NCI-H82 (cell line): ENCODE measurements around the gene MAP3K6.
A peak's percentile ranks its signal among the peaks of the same experiment; 100 is the strongest.

Experiments used
- DNase-seq: peaks from one replicate; lab custom pipeline; 2025; lab: John Stamatoyannopoulos, UW

MAP3K6 gene

GRCh38 chr1:27356619-27357280, 10.0 kb downstream of the MAP3K6 start:
- peak; percentile 38 for DNase-seq

DNA sequence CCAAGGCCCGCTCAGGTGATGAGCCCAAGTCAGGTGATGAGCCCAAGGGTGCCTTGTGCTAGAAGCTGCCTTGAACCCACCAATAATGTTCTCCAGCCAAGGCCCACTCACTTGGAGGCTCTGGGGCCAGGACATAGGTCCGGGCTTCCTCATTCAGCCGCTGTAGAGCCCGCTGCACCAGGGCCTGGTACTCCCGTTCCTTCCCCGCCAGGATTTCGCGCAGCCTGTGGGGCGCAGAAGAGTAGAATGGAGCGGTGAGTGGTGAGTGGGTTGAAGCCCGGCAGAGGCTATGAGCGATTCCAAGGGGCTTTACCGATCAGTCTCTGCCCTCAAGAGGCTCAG, 10.5 kb downstream of the MAP3K6 start:
- DNase-seq, result no peak

- DNase-seq, result no peak
Observed at GRCh38 chr1:27355683-27356082, 11.1 kb downstream of the MAP3K6 start.

- no peak for DNase-seq
Observed at GRCh38 chr1:27353629-27354028, 13.1 kb downstream of the MAP3K6 start.

- DNase-seq, result no peak
Observed at GRCh38 chr1:27353166-27353565, 13.6 kb downstream of the MAP3K6 start.

DNA sequence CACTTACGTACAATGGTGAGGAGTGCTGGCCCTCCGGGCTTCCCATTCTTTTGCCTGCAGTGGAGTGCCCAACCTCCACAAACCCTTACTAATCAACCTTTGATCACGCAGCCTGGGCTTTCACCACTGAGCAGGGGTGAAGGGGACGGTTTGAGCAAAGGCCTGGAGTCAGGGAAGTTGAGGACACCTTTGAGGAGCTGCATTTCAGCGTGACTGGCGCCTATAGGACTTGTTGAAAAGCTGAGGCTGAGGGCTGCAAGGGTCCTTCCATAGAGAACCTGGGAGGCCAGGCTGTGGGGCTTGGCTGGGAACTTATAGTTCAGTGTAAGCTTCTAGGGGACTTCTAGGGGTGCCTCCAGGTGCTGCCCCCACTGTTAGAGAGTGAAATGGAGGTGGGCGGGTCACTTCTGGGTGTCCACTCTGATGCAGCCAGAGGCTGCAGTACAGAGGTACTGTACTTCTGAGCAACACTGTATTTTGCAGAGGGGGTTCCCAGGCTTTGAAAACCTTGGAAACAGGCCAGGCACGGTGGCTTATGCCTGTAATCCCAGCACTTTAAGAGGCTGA, 15.1 kb downstream of the MAP3K6 start:
- peak; percentile 77 for DNase-seq

DNA sequence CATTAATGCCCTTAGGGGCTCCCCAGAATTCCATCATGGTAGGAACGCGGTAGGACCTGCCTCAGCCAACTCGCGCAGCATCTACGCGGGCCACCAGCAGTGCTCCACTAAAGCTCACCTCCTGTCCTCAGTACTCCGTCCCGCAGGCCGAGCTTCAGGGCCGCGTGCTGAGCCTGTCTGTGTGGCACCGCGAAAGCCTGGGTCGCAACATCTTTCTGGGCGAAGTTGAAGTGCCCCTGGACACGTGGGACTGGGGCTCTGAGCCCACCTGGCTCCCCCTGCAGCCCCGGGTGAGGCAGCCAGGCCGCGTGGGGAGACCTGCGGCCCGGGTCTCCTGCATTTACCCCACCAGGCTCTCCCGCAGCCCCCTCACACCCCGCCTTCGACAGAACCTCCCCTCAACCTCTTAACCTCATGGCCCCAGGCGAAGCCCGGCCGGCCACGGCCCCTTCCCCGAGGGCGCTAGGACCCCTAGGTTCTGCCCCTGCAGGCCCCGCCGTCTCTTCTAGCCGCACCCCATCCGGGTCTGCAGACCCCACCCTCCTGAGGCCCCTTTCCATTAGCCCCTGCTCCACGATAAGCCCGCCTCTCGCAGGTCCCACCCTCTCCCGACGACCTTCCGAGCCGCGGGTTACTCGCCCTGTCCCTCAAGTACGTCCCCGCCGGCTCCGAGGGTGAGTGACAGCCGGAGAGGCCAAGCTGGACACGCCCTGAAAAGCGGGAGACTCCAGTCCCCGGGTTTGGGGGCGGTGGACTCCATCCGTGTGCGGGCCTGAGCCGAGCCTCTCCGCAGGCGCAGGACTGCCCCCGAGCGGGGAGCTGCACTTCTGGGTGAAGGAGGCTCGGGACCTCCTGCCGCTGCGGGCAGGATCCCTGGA, 15.9 kb downstream of the MAP3K6 start:
- peak; percentile 90 for DNase-seq

DNA sequence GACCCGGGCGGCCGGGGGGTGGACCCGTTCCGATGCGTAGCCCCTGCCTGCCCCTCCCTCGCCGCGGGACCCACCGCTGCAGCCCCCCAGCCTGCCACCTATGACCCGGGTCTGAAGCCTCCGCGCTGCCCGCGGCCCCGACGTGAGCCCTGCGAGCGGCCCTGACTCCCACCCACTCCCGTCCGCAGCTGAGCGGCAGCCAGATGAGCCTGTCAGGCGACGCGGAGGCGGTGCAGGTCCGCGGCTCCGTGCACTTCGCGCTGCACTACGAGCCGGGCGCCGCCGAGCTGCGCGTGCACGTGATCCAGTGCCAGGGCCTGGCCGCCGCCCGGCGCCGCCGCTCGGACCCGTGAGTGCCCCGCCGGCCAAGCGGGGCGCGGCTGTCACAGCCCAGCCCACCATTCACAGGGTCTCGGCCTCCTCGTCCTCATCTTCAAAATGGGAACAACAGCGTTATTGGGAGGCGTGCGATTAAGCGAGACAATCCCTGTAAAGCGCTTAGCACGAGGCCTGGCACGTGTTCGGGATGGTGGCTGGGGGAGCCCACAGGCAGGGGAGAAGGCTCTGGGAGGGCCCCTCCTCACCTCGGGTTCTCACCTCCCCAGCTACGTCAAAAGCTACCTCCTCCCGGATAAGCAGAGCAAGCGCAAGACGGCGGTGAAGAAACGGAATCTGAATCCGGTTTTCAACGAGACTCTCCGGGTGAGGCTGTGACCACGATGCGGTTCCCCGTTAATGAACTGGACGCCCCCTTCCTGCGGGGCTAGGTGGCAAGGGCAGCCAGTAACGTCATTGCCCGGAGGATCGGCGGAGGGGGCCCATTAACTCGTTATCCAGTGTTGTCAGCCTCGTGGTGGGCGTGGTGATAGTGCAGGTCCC, 16.7 kb downstream of the MAP3K6 start:
- peak; percentile 93 for DNase-seq

- peak; percentile 87 for DNase-seq
Observed at GRCh38 chr1:27348861-27349783, 17.6 kb downstream of the MAP3K6 start.

- no peak for DNase-seq
Observed at GRCh38 chr1:27346991-27347624, 19.7 kb downstream of the MAP3K6 start.

- no peak for DNase-seq
Observed at GRCh38 chr1:27346357-27346756, 20.4 kb downstream of the MAP3K6 start.

GRCh38 chr1:27345272-27345671, 21.5 kb downstream of the MAP3K6 start:
- DNase-seq, result no peak

DNA sequence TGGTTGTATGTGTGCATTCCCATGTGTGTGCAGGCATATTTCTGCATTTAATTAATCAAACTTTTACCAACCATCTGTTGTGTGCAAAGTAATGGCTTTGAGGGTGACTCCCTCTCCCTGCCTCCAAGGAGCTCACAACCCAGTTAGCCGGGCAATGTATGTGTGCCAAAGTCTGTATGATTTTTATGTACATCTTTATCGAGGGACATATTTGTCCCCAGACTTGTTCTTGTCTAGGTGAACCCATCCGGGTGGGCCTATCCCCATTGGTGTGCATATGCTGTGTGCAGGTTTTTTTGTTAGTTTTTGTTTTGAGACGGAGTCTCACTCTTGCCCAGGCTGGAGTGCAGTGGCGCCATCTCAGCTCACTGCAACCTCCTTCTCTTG, 23.1 kb downstream of the MAP3K6 start:
- DNase-seq, result no peak

DNA sequence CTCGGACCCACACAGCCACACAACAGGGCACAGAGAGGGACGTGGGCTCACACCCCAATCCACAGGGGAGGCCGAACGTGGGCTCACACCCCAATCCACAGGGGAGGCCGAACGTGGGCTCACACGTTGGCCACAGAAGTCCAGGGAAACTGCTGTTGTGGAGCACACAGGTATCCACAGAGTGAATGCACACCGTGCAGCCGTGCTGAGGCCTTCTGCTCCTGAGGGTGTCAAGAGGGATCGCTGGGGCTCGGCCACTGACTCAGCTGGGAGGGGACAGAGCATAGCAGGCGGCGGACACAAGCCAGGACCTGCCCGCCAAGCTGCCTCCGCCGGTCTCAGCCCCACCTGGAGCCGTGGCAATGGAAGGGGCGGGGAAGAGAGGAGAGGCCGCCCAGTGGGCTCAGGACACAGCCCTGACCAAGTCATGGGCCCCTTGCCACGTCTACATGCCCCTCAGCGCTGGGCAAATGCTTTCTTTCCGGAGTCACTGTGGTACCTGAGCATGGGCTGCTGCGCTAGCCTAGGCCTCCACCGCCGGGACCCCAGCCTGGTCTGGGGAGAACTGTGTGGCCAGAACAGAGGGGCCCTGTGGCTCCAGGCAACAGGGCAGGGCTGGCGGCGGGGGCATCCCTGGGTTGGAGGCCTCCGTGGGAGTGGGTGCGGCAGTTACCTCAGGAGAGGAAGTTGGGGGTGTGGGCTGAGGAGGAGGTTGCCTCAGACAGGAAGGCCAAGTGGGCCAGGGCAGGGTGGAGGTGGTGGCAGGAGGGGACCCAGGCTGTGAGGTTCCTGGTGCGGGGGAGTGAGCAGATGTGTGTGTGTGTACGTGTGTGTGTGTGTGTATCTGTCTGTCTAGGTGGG, 23.8 kb downstream of the MAP3K6 start:
- no peak for DNase-seq

- no peak for DNase-seq
Observed at GRCh38 chr1:27342391-27342777, 24.4 kb downstream of the MAP3K6 start.

- peak; percentile 84 for DNase-seq
Observed at GRCh38 chr1:27341525-27342252, 25.1 kb downstream of the MAP3K6 start, which contains the start of gene SYTL1. TSS of gene SYTL1 (plus strand) at chr1:27342022. CDS start at chr1:27345335, 3,313 bp downstream.

- DNase-seq, result no peak
Observed at GRCh38 chr1:27339213-27339612, 27.5 kb downstream of the MAP3K6 start.

DNA sequence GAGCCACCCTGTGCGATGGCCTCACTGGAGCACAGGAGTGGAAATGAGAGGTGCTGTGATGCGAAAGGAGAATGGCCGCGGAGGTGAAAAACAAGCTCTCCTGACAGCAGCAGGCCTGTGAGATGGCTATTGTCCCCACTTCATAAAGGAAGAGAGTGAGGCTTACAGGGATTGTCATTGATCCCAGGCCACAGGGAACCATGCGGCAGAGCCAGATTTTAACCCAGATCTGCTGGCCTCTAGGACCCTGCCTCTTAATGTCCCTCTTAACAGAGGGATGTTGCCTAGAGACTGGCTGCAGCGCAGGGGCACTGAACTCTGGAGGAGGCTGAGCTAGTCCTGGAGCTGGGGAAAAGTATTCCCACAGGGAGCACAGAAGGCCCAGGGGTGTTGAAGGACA, 28.0 kb downstream of the MAP3K6 start:
- no peak for DNase-seq

DNA sequence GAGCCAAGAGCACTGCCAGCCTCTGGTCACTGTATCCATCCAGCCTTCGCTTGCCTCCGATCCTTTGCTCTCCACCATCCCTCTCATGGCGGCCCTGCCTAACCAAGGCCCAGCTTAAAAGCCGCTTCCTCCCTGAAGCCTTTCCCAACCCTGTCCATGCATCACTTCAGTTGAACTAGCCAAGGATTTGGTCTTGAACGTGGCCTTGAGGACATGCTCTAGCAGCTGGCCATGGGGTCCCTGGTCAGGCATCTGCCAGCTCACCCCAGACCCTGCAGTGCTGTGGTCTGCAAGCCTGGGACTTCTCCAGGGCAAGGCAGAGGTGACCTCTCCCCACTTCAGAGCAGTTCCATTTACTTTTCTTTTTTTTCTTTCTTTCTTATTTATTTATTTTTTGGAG, 30.0 kb downstream of the MAP3K6 start:
- DNase-seq, result no peak
